GM12892 (cell line): Measurements from ENCODE around the gene YES1.

Source experiments
- POLR2A ChIP-seq: IDR thresholded peaks from 2 replicates; pipeline ENCODE4 v1.6.1; 2011; ENCODE audit warnings: low read depth, low read length, control low read depth
- POLR2AphosphoS5 ChIP-seq: IDR thresholded peaks from 2 replicates; pipeline ENCODE4 v1.6.1; 2011; ENCODE audit warnings: low read depth, low read length, control low read depth
- TAF1 ChIP-seq: IDR thresholded peaks from 2 replicates; pipeline ENCODE4 v1.6.1; 2011; ENCODE audit warnings: low read depth, mild to moderate bottlenecking, control low read depth, low read length, borderline replicate concordance

GRCh38 chr18:731185-731584, 80.9 kb downstream of the YES1 start:
- no peak for TF ChIP-seq POLR2A
- no peak for TF ChIP-seq POLR2AphosphoS5
- TF ChIP-seq TAF1, result no peak
